ENCODE data around the gene COL21A1. TPM values are rescaled to one million over a fixed set of nuclear protein-coding genes. Genes with fewer than 3 reads are reported as not detected.

COL21A1 gene
- total and polyA plus RNA-seq, 2 of the 4 experiments (the other 2 are of a cell fraction), result 0.05 TPM; not detected in 1

DNA sequence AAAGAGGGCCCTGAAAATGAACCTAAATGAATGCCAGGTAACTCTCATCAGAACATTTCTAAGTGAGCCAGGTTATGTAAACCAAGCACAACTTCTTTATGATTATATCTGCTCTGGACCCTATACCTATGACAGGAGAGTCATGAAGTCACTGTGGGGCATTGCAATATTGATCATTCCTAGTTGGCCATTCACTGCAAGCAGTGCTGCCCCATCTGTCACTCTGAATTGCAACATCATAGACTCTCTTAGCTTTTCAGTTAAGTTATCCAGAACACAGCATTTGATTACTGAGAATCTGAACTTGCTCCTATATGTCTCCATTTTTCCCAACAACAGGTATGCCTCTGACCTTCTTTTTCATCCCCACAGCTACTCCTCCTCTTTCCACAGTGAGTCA, 3.3 kb downstream of the COL21A1 start:
- H3K79me1 ChIP-seq (ENCODE audit: low read depth in 1 of 2, low read length in 2 of 2), result no peaks in the 10 kb centered on the region
- H4K5ac ChIP-seq (ENCODE audit: low read depth, low read length), result no peak overlapping the region
- H3K4ac ChIP-seq (ENCODE audit: low read depth, low read length), result no peak overlapping the region
- DNase-seq (no peak), ATAC-seq (ENCODE audit: low read depth) (no peak)
- no peaks in the 10 kb centered on the region for H3K9me1 ChIP-seq (ENCODE audit: insufficient read depth, low read length)
- peaks cover 17% of the 10 kb centered on the region for H3K27me3 ChIP-seq (ENCODE audit: control insufficient read depth, insufficient read depth, low read length)
- no TSS peak for BruUV-seq (replicated peaks)
- intact Hi-C loops (cut with micrococcal nuclease) (no loop called here), dilution Hi-C loops (cut with HindIII; ENCODE audit: low sequenced_read_pairs, unreplicated experiment) (no loop called here), in situ Hi-C loops (cut with MboI; ENCODE audit: low sequenced_read_pairs) (no loop called here)
- no peak overlapping the region for H2AFZ ChIP-seq (replicated peaks; ENCODE audit: low read length, poor library complexity)
- no peak overlapping the region for H2BK15ac ChIP-seq (ENCODE audit: low read depth, low read length)
- no peak overlapping the region for H3K56ac ChIP-seq (ENCODE audit: extremely low read depth, insufficient read depth, low read length)
- no peak overlapping the region for H3K4me3 ChIP-seq (ENCODE audit: insufficient read depth, low read depth, low read length)
- ChIA-PET CTCF (no interaction called here), POLR2A (ENCODE audit: unreplicated experiment) (no interaction called here)
- H3K14ac ChIP-seq (replicated peaks; ENCODE audit: low read depth, low read length), result no peak overlapping the region
- no peaks in the 10 kb centered on the region for H4K20me1 ChIP-seq (ENCODE audit: insufficient read depth, low read length)
- H3K4me2 ChIP-seq (ENCODE audit: low read depth, low read length), result no peak overlapping the region
- H2AK5ac ChIP-seq (ENCODE audit: low read depth, low read length), result no peak overlapping the region
- H2BK120ac ChIP-seq (ENCODE audit: low read depth, low read length), result no peak overlapping the region
- no peak overlapping the region for H3K18ac ChIP-seq (ENCODE audit: low read depth, low read length)
- no peak overlapping the region for H3K9ac ChIP-seq (ENCODE audit: low read depth, low read length)
- H2AK9ac ChIP-seq (replicated peaks; ENCODE audit: low read depth, low read length, poor library complexity), result no peak overlapping the region
- no peak for TF ChIP-seq CEBPB (IDR thresholded peaks at IDR 0.05; ENCODE audit: low read depth, low read length)
- H3K9me3 ChIP-seq (ENCODE audit: control insufficient read depth, insufficient read depth, low read length), result no peaks in the 10 kb centered on the region
- no peak overlapping the region for H2BK5ac ChIP-seq (ENCODE audit: low read depth, low read length, poor library complexity, severe bottlenecking)
- H3K23ac ChIP-seq (ENCODE audit: low read depth, low read length), result no peak overlapping the region
- H3K27ac ChIP-seq (ENCODE audit: insufficient read depth, low read length), result no peak overlapping the region
- no peaks in the 10 kb centered on the region for H3K4me1 ChIP-seq (ENCODE audit: control insufficient read depth, insufficient read depth, low read length)
- no peaks in the 10 kb centered on the region for H3K36me3 ChIP-seq (ENCODE audit: control insufficient read depth, insufficient read depth, low read length)
- no peak overlapping the region for H4K8ac ChIP-seq (ENCODE audit: low read depth in 2 of 2, low read length in 2 of 2)
- no peak overlapping the region for H4K91ac ChIP-seq (ENCODE audit: insufficient read depth, low read depth, low read length)
- no peak overlapping the region for H2BK20ac ChIP-seq (ENCODE audit: low read depth, low read length)

All from IMR-90 (cell line).